GM23338 (cell line): ENCODE results near the gene REXO5. TPM values are rescaled to one million over a fixed set of nuclear protein-coding genes. Genes with fewer than 3 reads are reported as not detected.

ENCODE experiments used
- ATAC-seq: fragments of 200-7000 bp; cut with Tn5 transposase; 3 replicates; pipeline ENCODE4 v1.9.1; 2020
- DNase-seq: peaks from one replicate; pipeline ENCODE4 v3.0.0-alpha.2; 2015; ENCODE audit warnings: low spot score
- H2AFZ ChIP-seq: fragments of 200-600 bp; sonication (generic); 2 replicates; pipeline ENCODE4 v1.8.0; 2016; ENCODE audit warnings: antibody characterized with exemption, mild to moderate bottlenecking, moderate library complexity
- H3F3A ChIP-seq: fragments of 200-600 bp; sonication (generic); replicated peaks from 2 replicates; pipeline ENCODE4 v1.8.0; 2017; ENCODE audit warnings: antibody characterized with exemption, mixed run types, low read depth
- H3K27ac ChIP-seq: fragments of 200-600 bp; sonication (generic); 2 replicates; pipeline ENCODE4 v1.6.1; 2016; ENCODE audit warnings: low read depth
- H3K27me3 ChIP-seq: fragments of 200-600 bp; sonication (generic); 2 replicates; pipeline ENCODE4 v1.8.0; 2016; ENCODE audit warnings: mild to moderate bottlenecking, mixed run types, moderate library complexity; ENCODE audit not compliant: insufficient read depth
- H3K36me3 ChIP-seq: fragments of 200-600 bp; sonication (generic); 2 replicates; pipeline ENCODE4 v1.8.0; 2016; ENCODE audit warnings: mild to moderate bottlenecking; ENCODE audit not compliant: insufficient read depth
- H3K4me1 ChIP-seq: fragments of 200-600 bp; sonication (generic); 2 replicates; pipeline ENCODE4 v1.8.0; 2016; ENCODE audit warnings: mild to moderate bottlenecking, moderate library complexity; ENCODE audit not compliant: insufficient read depth
- H3K4me2 ChIP-seq: fragments of 200-600 bp; sonication (generic); 2 replicates; pipeline ENCODE4 v1.7.1; 2017; ENCODE audit warnings: mixed run types
- H3K4me3 ChIP-seq: fragments of 200-600 bp; sonication (generic); 2 replicates; pipeline ENCODE4 v1.6.1; 2016; ENCODE audit warnings: mixed run types
- H3K79me2 ChIP-seq: fragments of 200-600 bp; sonication (generic); replicated peaks from 2 replicates; pipeline ENCODE4 v1.8.0; 2017; ENCODE audit warnings: mild to moderate bottlenecking; ENCODE audit not compliant: insufficient read depth
- H3K9me2 ChIP-seq: fragments of 200-600 bp; sonication (generic); 2 replicates; pipeline ENCODE4 v1.8.0; 2017; ENCODE audit not compliant: insufficient read depth
- H4K20me1 ChIP-seq: fragments of 200-600 bp; sonication (generic); replicated peaks from 2 replicates; pipeline ENCODE4 v1.8.0; 2017; ENCODE audit warnings: mild to moderate bottlenecking; ENCODE audit not compliant: insufficient read depth
- H3K27ac Mint-ChIP-seq: 2 replicates; pipeline ENCODE4 v1.8.0; 2020; ENCODE audit warnings: inconsistent platforms, mild to moderate bottlenecking, moderate library complexity, mixed read lengths
- H3K27me3 Mint-ChIP-seq: 3 replicates; pipeline ENCODE4 v1.8.0; 2022; ENCODE audit warnings: low read depth, mild to moderate bottlenecking, moderate library complexity, mixed read lengths, inconsistent platforms; ENCODE audit not compliant: insufficient read depth, poor library complexity
- H3K36me3 Mint-ChIP-seq: 3 replicates; pipeline ENCODE4 v1.8.0; 2021; ENCODE audit warnings: low read depth, mild to moderate bottlenecking, inconsistent platforms, moderate library complexity, mixed read lengths
- H3K4me1 Mint-ChIP-seq: 3 replicates; pipeline ENCODE4 v1.8.0; 2020; ENCODE audit warnings: mild to moderate bottlenecking, inconsistent platforms, mixed read lengths
- H3K4me3 Mint-ChIP-seq: 3 replicates; pipeline ENCODE4 v1.8.0; 2021; ENCODE audit warnings: moderate library complexity, mild to moderate bottlenecking, inconsistent platforms, mixed read lengths
- H3K9me3 Mint-ChIP-seq: 3 replicates; pipeline ENCODE4 v1.8.0; 2020; ENCODE audit warnings: moderate library complexity, mild to moderate bottlenecking, inconsistent platforms, mixed read lengths
- CREB1 ChIP-seq: fragments of 250-450 bp; sonication (Bioruptor Pico); IDR thresholded peaks from 2 replicates; pipeline ENCODE4 v1.5.0; 2020; ENCODE audit warnings: low read depth, mild to moderate bottlenecking, moderate library complexity
- CTCF ChIP-seq, 2 experiments: fragments of 200-600 bp in 1 of 2; sonication (generic) in 1 of 2; conservative IDR thresholded peaks; 2 replicates each; pipeline versions ENCODE4 v1.5.1 to v1.6.1; 2016 to 2017; ENCODE audit warnings: antibody characterized with exemption in 2 of 2, low read depth in 2 of 2, mild to moderate bottlenecking in 2 of 2, moderate library complexity in 1 of 2
- ETS1 ChIP-seq: IDR thresholded peaks from 2 replicates; pipeline ENCODE4 v1.6.1; 2016; ENCODE audit warnings: antibody characterized with exemption
- EZH2 ChIP-seq: fragments of 200-600 bp; sonication (generic); IDR thresholded peaks from one replicate; pipeline ENCODE4 v1.8.0; 2017; ENCODE audit warnings: antibody characterized with exemption, mild to moderate bottlenecking, low read depth; ENCODE audit not compliant: unreplicated experiment
- EZH2phosphoT487 ChIP-seq: fragments of 200-600 bp; sonication (generic); IDR thresholded peaks from one replicate; pipeline ENCODE4 v1.8.1; 2018; ENCODE audit warnings: antibody characterized with exemption; ENCODE audit not compliant: unreplicated experiment
- JUNB ChIP-seq: IDR thresholded peaks from one replicate; pipeline ENCODE4 v1.6.1; 2016; ENCODE audit warnings: antibody characterized with exemption; ENCODE audit not compliant: unreplicated experiment
- NANOG ChIP-seq: IDR thresholded peaks from 2 replicates; pipeline ENCODE4 v1.6.1; 2016; ENCODE audit warnings: antibody characterized with exemption, borderline replicate concordance
- POLR2AphosphoS5 ChIP-seq: IDR thresholded peaks from 2 replicates; pipeline ENCODE4 v1.6.1; 2016; ENCODE audit warnings: antibody characterized with exemption, low read depth
- REST ChIP-seq: IDR thresholded peaks from one replicate; pipeline ENCODE4 v1.6.1; 2018; ENCODE audit warnings: antibody characterized with exemption; ENCODE audit not compliant: unreplicated experiment
- STAT1 ChIP-seq: IDR thresholded peaks from one replicate; pipeline ENCODE4 v1.6.1; 2016; ENCODE audit warnings: antibody characterized with exemption; ENCODE audit not compliant: unreplicated experiment
- ZNF114 ChIP-seq: fragments of 250-450 bp; sonication (Bioruptor Pico); IDR thresholded peaks from 2 replicates; pipeline ENCODE4 v1.5.0; 2020; ENCODE audit warnings: mild to moderate bottlenecking, moderate library complexity
- ZNF331 ChIP-seq: fragments of 250-450 bp; sonication (Bioruptor Pico); IDR thresholded peaks from 2 replicates; pipeline ENCODE4 v1.5.0; 2020; ENCODE audit warnings: low read depth, mild to moderate bottlenecking, moderate library complexity
- ZNF462 ChIP-seq: fragments of 250-450 bp; sonication (Bioruptor Pico); IDR thresholded peaks from 2 replicates; pipeline ENCODE4 v1.5.0; 2020; ENCODE audit warnings: mild to moderate bottlenecking, moderate library complexity
- polyA plus RNA-seq: library from polyadenylated mRNA; unstranded; fragments of >200 nt; fragmentation: Nextera tagmentation; extraction: Ambion mirVana; gene quantifications from 2 replicates; pipeline ENCODE4 v1.2.1, GENCODE V29; 2016
- total RNA-seq: library from RNA; depleted of rRNA; stranded (reverse); fragments of >200 nt; shearing (Covaris generic); gene quantifications from 2 replicates; pipeline ENCODE4 v1.2.3, GENCODE V29; 2014

The REXO5 gene
- total and polyA plus RNA-seq, 2 experiments from 2014 or later: 6.5 to 6.9 TPM

- Histone ChIP-seq H4K20me1 (no peaks in the 10 kb centered on the region; the same call in 1 of the 2 replicates), H3K9me2 (no peaks in the 10 kb centered on the region), H3F3A (no peaks in the 10 kb centered on the region), H3K4me3 (no peak overlapping the region), H3K27ac (no peak overlapping the region), H3K27me3 (no peaks in the 10 kb centered on the region), H3K36me3 (no peaks in the 10 kb centered on the region), H3K4me1 (peaks cover 21% of the 10 kb centered on the region), H2AFZ (no peak overlapping the region), H3K4me2 (no peak overlapping the region), H3K79me2 (peaks cover 97% of the 10 kb centered on the region)
- Mint-ChIP-seq H3K27me3 (peaks cover 3% of the 10 kb centered on the region), H3K4me3 (no peak overlapping the region), H3K4me1 (peaks cover 21% of the 10 kb centered on the region; the same call in 2 of the 3 replicates), H3K9me3 (no peaks in the 10 kb centered on the region), H3K36me3 (peaks cover 3% of the 10 kb centered on the region; the same call in 1 of the 3 replicates), H3K27ac (peak overlapping the region; percentile 24)
- TF ChIP-seq REST (no peak), CREB1 (no peak), STAT1 (no peak), NANOG (no peak), ZNF331 (no peak), CTCF (conservative IDR thresholded peaks at IDR 0.05; ENCODE audit: low read depth in 2 of 2) (no peak), EZH2phosphoT487 (no peak), POLR2AphosphoS5 (no peak), ZNF462 (no peak), ETS1 (no peak), JUNB (no peak), EZH2 (no peak), ZNF114 (CRISPR knock-in tag) (no peak)
- no peak for ATAC-seq
- no peak for DNase-seq
Observed at GRCh38 chr16:20880867-20881502, 74.7 kb downstream of the REXO5 start.
